RWPE1 (cell line): Measurements from ENCODE around the gene TES.

Experiments
- CTCF ChIA-PET: fragments of 350-600 bp; sonication (Branson Sonifier 250); formaldehyde crosslinking; extraction: SDS; loops from one replicate; lab custom pipeline; 2021; lab: Yijun Ruan, JAX
- POLR2A ChIA-PET: fragments of 400-600 bp; formaldehyde crosslinking; extraction: SDS; loops from one replicate; lab custom pipeline; 2020; ENCODE audit warnings: antibody characterized with exemption; ENCODE audit not compliant: low non-redundant PET; lab: Yijun Ruan, JAX
- DNase-seq: peaks from one replicate; pipeline ENCODE4 v3.0.0; 2012; ENCODE audit warnings: low spot score
- H3K27ac ChIP-seq: fragments of 450-650 bp; 2 replicates; pipeline ENCODE4 v1.5.1; 2017
- TF ChIP-seq, protein P1 (sequence below): fragments of 450-650 bp; conservative IDR thresholded peaks from 2 replicates; pipeline ENCODE4 v1.5.1; 2017; ENCODE audit warnings: low read depth, mild to moderate bottlenecking

The TES gene, protein sequence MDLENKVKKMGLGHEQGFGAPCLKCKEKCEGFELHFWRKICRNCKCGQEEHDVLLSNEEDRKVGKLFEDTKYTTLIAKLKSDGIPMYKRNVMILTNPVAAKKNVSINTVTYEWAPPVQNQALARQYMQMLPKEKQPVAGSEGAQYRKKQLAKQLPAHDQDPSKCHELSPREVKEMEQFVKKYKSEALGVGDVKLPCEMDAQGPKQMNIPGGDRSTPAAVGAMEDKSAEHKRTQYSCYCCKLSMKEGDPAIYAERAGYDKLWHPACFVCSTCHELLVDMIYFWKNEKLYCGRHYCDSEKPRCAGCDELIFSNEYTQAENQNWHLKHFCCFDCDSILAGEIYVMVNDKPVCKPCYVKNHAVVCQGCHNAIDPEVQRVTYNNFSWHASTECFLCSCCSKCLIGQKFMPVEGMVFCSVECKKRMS

DNA sequence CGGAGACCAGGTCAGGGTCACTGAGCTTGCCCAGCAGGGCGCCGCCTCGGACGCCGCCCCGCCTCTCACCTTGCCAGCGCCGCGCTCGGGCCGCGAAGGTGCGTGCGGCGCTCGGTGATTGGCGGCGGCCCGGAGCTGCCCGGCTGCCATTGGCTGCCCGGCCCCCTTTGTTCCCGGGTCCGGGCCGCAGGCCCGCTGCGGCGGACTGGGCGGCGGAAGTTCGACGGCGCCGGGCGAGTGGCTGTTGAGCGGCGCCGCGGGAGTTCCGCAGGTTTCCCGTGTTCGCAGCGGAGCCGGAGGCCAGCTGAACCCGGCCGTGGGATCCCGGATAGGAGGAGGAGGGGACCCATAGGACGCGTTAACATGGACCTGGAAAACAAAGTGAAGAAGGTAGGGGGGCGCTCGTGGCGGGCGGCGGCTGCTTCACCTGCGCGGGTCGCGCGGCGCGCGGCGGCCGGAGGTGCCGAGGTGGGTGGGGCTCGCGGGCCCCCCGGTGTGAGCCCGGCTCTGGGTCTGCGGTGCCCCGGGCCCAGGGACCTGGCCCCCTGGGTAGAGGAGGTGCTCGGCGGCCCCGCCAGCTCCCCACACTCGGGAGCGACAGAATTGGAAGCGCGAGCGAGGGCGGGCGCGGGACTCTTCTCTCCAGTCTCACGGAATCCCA, at the start of gene TES:
Gene TES (plus strand): TSS at position 195 of the 661 bp plus-strand sequence. CDS start 169 bp downstream, at position 364.
- CTCF ChIA-PET, result interaction anchor here (0.6 to 1.1 kb wide), 2 partner anchors 30 to 1289 kb away, joined by 3 to 4 read pairs; no protein-coding TSS in a partner anchor

DNA sequence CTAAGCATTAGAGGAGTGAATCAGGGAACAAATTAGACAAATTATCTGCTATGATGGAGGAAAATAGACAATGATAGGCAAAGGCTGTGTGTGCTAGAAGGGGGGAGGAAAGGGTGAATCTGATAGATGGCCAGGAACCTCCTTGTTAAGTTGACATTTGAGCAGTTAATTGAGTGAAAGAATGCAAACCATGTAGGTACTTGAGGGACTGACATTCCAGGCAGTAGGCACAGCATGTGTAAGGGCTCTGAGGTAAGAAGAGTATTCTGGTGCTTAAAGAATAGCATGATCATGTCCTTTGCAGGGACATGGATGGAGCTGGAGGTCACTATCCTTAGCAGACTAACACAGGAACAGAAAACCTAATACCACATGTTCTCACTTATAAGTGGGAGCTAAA, 48.6 kb upstream of the TES start:
- CTCF ChIA-PET, result no interaction called here
- H3K27ac ChIP-seq, result no peak overlapping the region
- DNase-seq, result no peak
- POLR2A ChIA-PET, result no interaction called here
- TF ChIP-seq, protein P1, sequence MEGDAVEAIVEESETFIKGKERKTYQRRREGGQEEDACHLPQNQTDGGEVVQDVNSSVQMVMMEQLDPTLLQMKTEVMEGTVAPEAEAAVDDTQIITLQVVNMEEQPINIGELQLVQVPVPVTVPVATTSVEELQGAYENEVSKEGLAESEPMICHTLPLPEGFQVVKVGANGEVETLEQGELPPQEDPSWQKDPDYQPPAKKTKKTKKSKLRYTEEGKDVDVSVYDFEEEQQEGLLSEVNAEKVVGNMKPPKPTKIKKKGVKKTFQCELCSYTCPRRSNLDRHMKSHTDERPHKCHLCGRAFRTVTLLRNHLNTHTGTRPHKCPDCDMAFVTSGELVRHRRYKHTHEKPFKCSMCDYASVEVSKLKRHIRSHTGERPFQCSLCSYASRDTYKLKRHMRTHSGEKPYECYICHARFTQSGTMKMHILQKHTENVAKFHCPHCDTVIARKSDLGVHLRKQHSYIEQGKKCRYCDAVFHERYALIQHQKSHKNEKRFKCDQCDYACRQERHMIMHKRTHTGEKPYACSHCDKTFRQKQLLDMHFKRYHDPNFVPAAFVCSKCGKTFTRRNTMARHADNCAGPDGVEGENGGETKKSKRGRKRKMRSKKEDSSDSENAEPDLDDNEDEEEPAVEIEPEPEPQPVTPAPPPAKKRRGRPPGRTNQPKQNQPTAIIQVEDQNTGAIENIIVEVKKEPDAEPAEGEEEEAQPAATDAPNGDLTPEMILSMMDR, result no peak

More for the DNA sequence above, at the start of gene TES:
- POLR2A ChIA-PET, result no interaction called here
- H3K27ac ChIP-seq, result peak within 1 kb of the TSS; percentile 99
- peak; percentile 88 for DNase-seq
- TF ChIP-seq, protein P1, result no peak

DNA sequence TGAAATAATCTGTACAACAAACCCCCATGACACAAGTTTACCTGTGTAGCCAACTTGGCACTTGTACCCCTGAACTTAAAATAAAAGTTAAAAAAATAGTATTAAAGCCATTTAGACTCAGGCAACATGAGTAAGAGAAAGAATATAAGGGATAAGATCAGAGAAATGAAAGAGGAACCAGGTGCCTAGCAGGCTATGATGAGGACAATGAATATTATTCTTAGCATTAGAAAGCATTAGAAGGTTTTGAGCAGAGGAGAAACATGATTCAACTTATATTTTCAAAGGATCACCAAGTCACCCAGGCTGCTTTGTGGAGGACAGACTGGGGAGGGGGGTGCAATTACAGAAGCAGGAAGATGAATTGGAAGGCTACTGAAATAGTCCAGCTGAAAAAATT, 48.1 kb upstream of the TES start:
- TF ChIP-seq, protein P1, result no peak
- H3K27ac ChIP-seq, result no peak overlapping the region
- DNase-seq, result no peak
- ChIA-PET CTCF (no interaction called here), POLR2A (no interaction called here)

DNA sequence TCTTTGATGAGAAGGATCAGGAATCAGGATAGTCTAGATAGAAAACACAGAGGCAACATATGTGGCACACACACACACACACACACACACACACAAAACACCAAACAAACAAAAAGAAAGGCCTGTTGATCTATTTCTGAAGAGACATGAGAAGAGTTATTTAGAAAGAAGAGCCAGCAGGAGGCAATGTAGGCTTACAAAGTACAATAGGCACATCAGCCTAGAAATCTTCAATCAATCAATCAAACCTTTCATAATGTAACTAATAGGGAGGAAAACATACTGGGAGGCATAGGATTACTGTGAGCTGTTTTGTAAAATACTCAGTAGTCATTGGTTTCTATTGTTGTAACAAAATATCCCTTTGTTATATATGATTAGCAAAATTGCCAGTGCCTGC, 47.3 kb upstream of the TES start:
- ChIA-PET POLR2A (no interaction called here), CTCF (interaction anchor here (1.1 kb wide), 2 partner anchors 10 to 73 kb away, joined by 3 read pairs; no protein-coding TSS in a partner anchor)
- no peak overlapping the region for H3K27ac ChIP-seq
- TF ChIP-seq, protein P1, result no peak
- no peak for DNase-seq

DNA sequence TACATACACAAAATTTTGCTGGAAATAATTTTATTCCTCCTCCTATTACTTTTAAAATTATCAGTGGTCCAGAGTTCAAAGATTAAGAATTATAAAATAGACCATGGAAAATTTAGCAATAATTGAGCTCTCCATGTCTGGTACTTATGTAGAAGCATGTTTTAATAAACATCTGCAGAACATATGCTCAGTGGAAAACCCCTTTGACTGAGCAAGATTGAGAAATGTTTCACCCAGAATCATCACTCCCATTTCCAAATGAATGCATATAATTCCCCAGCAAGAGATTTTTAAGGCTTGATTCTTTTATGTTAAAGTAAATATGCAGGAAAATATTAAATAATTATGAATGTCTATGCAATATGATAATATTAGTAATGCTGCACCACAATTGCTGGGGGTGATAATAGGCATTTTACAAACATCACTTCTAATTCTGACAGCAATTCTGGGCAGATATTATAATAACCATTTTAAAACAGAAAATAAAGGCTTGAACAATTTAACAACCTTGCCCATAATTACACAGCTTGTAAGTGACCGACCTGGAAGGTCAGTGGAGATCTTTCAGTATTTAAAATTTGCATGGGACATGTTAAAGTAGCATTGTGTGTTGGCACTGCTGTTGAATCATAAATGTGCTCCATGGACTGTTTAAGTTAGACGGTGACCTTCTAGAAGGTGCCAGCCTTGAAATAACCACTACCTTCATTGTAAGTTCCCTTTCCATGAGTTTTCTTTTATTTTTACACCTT, 45.6 kb upstream of the TES start:
- CTCF ChIA-PET, result no interaction called here
- DNase-seq, result no peak
- POLR2A ChIA-PET, result no interaction called here
- H3K27ac ChIP-seq, result no peak overlapping the region
- TF ChIP-seq, protein P1, result no peak

DNA sequence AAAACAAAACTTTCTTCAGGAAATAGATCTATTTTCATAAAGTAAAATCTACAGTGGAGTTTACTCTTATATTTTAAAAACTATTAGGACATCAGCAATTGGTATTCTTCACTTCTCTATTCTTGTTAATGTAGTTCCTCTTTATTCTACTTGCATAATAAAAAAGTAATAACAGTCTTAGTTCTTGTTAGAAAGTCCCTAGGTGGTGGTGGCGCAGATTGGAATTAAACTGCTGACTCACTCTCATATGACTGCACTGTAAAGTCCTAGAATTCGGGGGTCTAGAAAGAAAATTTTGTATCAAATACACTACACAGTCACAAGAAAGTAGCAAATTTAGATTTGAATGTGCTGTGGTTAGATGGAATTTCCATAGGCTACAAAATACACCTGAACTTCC, 44.6 kb upstream of the TES start:
- H3K27ac ChIP-seq, result no peak overlapping the region
- DNase-seq, result no peak
- POLR2A ChIA-PET, result no interaction called here
- TF ChIP-seq, protein P1, result no peak
- CTCF ChIA-PET, result no interaction called here
